ENCODE measurements around the gene MOB3B.
A peak's percentile ranks its signal among the peaks of the same experiment; 100 is the strongest.

MOB3B gene

DNA sequence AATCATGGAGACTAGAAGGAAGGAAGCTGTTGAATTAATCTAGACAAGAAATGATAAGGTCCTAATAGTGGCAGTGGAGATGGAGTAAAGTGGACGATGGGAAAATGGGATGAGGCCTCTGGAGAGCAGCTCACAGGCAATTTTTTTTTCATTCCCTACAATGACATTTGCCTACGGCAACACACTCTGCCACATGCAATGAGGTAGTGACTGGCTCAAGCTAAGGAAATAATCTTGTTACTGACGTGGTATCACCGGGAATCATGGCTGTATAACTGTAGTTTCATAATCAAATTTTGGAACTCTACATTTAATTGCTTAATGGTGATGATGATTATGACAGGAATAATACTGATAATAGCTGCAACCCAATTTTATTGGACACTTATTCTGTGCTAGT is 12.1 kb upstream of the MOB3B start:
- DNase-seq (ENCODE audit: low read depth) = no peak

DNA sequence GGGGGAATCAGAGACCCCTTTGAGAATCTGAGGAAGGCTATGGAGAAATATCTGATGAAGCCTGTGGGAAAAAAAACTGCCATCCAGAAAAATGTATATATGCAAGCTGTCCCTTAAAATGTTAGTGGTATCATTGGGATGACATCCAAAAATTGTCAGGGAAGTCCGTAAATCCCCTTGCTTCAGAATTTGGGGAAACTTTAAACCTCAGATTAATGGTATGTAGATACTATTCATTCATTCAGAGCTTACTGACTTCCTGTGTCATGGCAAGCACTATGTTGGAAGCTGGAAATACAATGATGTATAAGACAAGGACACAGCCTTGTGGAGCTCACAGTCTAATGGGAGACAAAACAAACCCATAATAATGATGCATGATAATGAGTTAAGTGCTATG is 10.9 kb upstream of the MOB3B start:
- no peak for DNase-seq (ENCODE audit: low read depth)

- no peak for DNase-seq (ENCODE audit: low read depth)
These were observed 10.1 kb upstream of the MOB3B start for GRCh38 chr9:27539479-27540441.

GRCh38 chr9:27538647-27539046 is 9.0 kb upstream of the MOB3B start:
- no peak for DNase-seq (ENCODE audit: low read depth)

DNA sequence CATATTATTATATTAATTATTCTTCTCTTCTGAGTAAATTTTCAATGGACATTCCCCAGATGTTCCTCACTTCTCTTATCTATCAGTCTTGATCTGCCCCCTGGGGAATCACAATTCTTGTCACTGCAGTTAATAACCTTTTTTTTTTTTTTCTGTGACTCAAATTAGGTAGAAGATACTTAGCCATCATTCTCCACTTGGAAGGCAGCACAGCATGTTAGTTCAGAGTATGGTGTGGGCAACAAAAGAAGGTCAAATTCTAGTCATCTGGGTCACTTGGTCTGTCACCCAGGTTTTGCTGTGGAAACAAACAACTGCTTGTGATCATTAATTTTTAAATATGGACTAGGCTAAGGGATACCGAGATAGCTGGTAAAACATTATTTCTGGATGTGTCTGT is 8.1 kb upstream of the MOB3B start:
- DNase-seq (ENCODE audit: low read depth) = no peak

DNA sequence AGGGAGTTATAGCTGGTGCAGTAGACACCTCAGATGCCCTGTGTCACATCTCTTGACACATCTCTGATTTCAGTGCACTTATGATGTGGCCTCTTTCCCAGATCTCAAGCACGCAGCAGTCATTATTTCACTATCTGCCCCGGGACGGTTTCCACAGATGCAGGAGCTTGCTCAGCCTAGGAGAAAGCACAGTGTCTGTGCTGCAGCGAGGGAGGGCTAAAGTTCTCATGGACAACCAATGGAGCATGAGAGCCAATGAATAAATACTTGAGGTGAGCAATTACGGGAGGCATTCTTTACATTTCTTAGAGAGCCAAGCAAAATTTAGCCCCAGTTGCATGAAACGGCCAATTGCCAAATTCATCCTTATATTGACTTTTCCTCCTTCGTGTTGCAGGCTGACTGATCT is 7.4 kb upstream of the MOB3B start:
- no peak for DNase-seq (ENCODE audit: low read depth)

- DNase-seq (ENCODE audit: low read depth) = no peak
These were observed 6.6 kb upstream of the MOB3B start for GRCh38 chr9:27536168-27536567.

GRCh38 chr9:27535701-27536118 is 6.1 kb upstream of the MOB3B start:
- DNase-seq (ENCODE audit: low read depth) = no peak

DNA sequence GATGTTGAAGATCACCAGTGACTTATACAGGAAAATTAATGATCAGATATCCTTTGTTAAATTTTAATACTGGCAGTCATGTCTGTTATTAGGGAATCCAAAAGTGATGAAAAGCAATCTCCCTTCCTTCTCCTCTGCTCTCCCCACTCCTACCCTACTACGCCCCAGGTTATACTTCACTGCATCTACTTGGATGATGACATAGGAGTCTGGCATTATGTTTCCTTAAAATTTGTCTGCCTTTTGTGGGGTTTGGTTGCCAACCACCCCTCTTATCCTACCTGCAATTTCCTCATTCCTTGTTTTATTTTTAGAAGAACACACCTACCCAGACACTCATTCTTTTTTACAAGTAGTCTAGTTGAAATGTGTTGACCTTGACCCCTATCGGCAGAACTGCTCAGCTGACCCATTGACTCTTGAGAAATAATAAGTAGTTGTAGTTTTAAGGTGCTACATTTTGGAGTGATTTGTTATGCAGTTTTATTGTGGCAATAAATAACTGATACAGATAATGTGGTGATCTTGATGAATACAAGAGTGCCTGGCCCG is 5.1 kb upstream of the MOB3B start:
- DNase-seq (ENCODE audit: low read depth) = no peak

DNA sequence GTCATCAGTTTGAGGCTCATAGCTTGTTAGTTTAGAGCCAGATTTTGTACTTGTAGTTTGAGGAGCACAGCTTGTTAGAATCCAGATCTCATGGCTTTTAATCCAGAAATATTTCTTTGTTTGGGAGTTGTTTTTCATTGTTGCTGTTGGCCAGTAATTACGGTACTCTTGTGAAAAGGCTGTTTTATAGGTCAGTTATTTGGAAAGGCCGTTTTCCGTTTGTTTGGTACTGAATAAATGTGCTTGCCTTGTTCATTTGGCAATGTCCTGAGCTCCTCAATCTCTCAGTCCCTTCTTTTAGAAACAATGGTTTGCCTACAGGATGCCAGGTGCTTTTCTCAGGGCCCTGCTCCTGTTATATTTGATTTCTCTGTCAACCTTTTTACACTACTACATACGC is 4.5 kb upstream of the MOB3B start:
- no peak for DNase-seq (ENCODE audit: low read depth)

DNA sequence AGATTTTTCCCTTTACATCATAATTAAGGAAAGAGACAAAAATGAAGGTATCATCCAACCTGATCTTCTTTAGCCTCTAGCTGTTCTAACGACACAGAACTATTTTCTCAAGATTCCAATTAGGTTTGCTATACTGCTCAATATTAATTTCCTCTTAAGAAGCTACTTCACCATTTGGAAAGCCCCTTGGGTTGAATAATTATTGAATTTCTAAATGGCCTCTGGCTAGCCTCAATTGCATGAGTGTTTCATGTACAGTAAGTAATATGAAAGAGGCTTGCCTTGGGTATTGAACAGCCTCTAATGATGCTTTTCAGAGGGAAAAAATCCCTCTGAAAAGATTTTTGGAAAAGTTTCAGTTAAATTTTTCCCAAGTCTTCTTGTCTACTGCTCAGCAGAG is 3.7 kb upstream of the MOB3B start:
- DNase-seq (ENCODE audit: low read depth) = no peak

DNA sequence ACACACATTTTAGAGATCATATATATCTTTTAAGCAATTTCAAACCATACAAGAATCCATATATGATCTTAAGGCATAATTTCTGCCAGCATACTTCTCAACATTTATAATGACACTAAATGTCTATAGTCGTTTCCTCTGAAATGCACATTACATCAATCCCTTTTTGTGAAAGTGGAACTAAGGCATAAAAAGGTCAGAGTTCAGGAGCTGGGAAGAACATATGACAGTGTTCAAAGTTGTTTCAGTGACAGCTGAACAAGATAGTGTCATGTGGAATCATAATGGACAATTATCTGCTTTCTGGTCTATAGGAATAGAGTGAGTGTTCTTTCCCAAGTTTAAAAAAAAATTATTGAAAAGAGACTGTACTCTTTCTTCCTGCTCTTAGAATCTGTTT is 2.4 kb upstream of the MOB3B start:
- no peak for DNase-seq (ENCODE audit: low read depth)

GRCh38 chr9:27530915-27531755 is 1.5 kb upstream of the MOB3B start:
- DNase-seq (ENCODE audit: low read depth) = no peak

- peak; percentile 25 for DNase-seq (ENCODE audit: low read depth)
These were observed 713 bp downstream of the MOB3B start for GRCh38 chr9:27528886-27529315.

DNA sequence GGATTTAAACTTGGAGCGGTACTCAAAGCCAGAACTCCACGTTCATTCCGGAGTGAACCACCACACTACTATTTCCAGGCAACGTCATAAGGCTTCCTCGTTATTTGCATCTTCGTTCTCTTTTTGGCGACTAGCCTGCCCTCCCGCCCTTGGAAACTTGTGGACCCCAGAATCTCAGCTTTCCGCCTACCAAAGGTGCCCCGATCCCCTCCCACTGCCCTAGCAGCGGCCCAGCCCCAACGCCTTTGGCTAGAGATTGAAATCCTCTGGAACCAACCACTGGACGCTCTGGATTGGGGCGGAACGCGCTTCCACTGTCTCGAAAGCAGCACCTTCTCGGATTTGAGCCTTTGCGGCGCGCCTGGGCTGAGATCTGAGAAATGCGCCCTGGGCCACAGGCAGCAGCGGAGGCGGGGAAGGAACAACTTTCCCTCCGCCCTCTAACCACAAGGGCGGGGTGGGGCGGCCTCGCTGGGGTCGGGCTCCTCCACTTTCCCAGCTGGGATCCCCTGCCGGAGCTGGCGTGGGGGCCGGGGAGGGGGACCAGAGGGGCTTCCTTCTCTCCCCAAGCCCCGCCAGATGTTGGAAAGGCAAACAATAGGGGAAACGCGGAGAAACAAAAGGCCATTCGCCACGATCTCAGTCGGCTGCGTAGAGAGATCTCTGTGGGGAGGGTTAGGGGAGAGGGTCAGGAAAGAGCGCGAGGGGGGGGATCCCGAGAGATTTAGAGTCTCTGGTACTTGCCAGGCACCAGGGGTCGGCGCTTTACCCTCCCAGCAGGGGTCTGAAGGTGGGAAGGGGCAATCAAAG is 1.3 kb downstream of the MOB3B start:
- DNase-seq (ENCODE audit: low read depth) = peak; percentile 24

DNA sequence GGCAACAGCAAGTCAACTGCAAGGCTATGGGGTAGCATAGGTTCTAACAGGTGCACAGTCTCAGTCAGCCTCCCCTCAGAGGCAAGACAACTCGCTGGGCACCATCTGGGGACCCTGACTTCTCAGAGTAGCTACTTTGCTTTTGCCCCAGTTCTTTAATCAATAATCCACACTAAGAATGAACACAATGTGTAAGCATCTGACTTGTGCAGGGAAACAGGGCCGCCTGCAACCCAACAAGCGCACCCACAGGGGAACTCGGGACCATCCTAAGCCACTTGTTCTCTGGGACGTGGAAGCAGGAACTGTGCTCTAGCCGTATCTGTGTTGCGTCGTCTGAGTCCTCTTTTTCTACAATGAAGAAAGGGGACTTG is 1.9 kb downstream of the MOB3B start:
- DNase-seq (ENCODE audit: low read depth) = no peak

GRCh38 chr9:27524236-27524635 is 5.4 kb downstream of the MOB3B start, which contains the start of gene IFNK:
TSS of gene IFNK (plus strand) at chr9:27524290. CDS start at chr9:27524337, 47 bp downstream.
- DNase-seq (ENCODE audit: low read depth) = no peak

GRCh38 chr9:27523141-27523540 is 6.5 kb downstream of the MOB3B start:
- no peak for DNase-seq (ENCODE audit: low read depth)

DNA sequence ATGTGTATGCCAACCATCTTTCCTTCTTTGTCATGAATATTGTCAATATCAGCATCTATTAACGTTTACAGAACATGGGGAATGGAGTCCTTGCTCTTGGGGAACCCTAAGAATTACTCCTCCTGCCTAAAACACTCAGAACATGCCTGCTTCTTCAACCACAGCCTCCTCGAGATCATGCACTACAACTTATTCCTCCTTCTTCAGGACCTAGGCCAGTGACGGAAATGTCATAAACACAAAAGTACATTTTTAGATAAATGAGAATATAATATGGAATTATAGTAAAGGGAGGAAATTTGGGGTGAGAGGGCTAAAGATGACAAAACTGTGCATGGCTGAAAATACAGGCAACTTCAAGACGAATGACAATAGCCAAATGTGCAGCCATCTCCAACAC is 8.6 kb downstream of the MOB3B start:
- no peak for DNase-seq (ENCODE audit: low read depth)

DNA sequence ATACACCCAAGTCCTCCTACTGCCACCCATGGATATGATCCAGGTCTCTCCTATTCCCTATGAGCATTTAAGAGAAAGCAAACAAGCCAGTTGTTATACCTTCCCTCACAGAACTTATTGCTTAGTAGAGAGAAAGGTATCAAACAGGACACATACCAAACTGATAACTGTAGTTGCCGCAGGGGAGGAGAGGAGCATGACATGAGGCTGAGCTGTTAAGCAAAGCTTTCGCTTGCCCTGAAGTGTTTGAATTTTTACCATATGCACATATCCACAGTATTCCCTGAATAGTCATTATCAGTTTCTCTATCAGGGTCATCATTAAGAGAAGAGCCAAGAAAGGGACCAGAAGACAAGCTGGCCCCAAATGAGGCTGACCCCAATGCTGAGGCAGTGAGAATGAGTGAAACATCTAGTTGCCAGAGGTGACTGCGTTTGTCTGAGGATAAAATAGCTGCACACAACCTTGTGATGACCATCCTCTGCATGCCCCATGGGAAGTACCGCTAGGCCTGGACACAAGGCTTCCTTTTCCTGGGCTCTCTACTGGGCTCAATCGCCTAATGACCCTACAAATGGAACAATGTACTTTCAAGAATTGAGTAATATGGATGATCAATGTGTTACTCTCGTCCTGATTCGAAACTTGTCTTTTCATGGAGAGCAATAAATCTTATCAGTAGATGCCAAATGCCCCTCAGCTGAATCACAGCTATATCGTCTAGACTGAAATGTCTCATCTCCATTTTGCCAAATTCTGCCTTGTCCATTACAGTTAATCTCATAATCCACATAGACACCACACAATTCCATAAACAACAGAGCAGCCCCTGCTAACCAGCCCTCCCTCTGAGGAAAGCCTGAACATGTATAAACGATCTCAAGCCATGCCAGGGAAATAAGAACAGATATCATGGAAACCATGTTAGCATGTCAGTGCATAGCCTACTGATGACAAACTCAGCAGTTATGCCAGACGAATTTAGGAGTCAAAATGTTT is 9.8 kb downstream of the MOB3B start:
- DNase-seq (ENCODE audit: low read depth) = no peak

GRCh38 chr9:27518809-27519208 is 10.8 kb downstream of the MOB3B start:
- no peak for DNase-seq (ENCODE audit: low read depth)

Measured in stimulated activated CD8-positive, alpha-beta memory T cell treated with anti-CD3 and anti-CD28 coated beads, Interleukin-12 subunit alpha, Interleukin-12 subunit beta, amount 100 ng/mL, for 4 hours (primary cell).